GM19043 (cell line): ENCODE measurements around the gene CCDC149.

Source experiments
- ATAC-seq: cut with Tn5 transposase; IDR thresholded peaks from one replicate; pipeline ENCODE4 v1.9.1; 2021; ENCODE audit warnings: low read depth; ENCODE audit not compliant: unreplicated experiment

The CCDC149 gene

DNA sequence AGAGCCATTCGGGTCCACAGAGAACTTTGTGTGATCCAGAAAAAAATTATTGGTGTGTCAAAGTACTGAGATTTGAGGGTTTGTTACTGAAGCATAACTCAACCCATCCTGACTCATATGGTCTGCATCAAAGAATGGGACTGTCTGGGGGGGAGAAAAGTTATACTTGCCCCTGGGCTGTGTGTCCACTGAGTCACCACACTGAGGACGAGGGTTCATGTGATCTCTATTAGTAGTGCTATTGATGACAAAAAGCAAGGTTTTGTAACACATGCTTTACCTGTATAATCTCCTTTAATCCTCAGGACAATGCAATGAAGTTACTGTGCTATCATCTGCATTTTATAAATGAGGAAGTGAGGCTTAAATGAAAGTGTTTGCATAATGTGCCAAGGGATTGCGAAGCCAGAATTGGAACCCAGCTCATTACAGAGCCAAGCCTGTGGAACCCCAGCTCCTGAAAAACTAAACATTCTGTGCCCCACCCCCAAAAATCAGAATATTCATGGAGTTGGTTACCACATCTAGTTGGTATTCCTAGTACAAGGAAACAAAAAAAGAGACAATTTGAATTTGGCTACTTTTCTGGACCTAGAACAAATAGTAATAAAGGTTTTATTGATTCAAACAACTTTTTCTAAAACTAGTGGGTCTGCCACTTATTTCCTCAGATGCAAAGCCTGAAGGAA lies 31.2 kb downstream of the CCDC149 start:
- ATAC-seq: no peak

DNA sequence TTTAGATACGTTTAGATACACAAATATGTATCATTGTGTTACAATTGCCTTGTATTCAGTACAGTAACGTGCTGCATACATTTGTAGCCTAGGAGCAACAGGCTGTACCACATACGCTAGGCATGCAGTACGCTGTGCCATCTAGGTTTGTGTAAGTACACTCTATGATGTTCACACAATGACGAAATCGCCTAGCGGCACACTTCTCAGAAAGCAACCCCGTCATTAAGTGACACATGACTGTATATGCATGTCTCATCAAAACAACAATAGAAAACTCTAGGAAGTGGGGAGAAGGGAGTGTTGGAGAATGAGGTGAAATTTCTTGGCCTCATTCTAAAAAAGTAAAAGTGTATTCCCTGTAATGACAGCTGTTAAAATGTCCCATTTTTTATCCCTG lies 32.7 kb downstream of the CCDC149 start:
- ATAC-seq: no peak

DNA sequence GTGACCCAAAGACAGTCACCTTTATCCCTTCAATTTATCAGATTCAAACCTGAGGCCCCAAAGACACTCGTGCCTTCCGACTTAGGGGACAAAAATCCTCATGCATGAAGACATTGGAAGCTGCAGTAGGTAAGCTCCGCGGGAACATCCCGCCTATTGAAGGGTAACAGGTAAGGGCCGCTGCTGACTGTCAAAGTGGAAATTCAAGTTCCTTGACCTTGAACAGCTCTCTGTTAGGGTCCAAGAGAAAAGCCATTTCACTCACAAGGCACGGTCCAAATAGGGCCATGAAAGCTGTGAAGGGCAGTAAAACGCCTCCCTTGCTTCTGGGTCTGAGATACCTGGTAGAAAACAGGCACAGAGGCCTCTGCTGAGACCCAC lies 34.2 kb downstream of the CCDC149 start:
- no peak for ATAC-seq

DNA sequence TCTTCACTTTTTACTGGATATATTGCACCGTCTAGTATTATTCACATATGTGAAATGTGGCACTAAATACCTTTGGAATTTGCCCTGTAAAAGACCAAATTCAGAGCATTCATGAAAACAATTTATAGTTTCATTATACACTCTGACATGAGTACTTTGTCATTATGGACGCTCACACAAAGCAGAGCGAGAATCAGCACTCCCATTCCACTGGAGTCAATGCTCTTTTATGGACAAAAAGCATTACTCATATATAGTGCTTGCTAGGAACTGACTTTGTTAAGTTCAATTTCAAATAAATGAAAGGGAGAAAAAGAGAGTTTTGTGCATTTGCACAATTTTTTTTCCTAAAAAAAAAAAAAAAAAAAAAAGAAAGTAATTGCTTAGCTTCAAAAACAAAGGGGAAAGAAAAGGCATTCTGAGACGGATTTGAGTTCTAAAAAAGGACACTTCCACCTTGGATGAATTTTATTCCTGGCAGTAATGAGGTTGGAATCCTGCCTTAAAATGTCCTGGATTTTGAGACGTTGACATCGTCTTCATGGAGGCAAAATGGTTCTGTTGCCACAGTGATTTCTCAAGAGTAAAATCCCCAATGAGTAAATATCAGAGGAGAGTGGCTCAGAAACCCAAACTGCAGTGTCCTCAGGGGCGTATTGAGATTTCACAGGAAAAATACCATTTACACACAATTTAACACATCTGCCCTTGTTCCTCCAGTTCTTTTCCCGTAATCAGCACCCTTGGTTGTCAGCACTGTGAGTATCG lies 34.8 kb downstream of the CCDC149 start:
- no peak for ATAC-seq

GRCh38 chr4:24876431-24876830 lies 36.4 kb downstream of the CCDC149 start:
- no peak for ATAC-seq

GRCh38 chr4:24872720-24873119 lies 40.1 kb downstream of the CCDC149 start:
- ATAC-seq: no peak

DNA sequence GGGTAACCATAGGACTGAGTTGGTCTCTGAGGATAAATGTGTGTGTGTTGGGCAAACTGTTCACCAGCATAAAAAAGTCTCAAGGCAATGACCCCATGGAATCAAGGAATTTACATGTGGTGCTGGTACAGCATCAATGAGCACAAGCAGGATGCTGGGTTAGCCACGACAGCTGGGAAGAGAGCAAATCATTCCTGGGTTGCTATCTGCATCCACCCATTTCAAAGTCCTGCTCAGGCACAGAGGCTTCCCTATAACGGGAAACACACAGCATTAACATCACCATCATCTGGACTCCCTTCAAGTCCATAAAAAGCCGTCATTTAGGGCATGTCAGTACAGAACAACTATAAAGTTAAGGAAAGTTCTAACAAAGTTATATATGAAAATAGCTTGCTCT lies 41.6 kb downstream of the CCDC149 start:
- no peak for ATAC-seq

DNA sequence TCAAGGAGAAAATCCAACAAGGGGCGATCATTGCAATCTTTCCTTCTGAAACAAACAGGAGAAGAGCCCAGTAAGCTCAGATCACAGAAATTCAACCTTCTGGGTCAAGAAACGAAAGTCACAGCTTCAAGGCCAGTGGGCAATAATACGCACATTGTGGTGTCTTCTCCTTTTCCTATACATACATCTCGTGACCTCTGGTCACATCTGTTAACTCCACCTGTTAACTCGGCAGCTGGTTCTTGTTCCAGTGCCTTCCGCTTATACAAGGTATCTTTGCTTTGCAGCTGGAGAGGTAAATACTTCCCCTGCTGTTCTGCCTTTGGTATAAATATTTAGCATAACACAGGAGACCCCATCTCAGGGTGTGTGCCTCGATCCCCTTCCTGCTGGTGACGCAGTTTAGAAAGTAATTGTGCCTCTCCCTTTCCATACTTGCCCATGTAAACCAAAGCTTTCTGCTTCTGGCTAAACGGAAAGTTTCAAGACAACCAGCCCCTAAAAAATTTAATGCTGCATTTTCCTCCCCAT lies 45.0 kb downstream of the CCDC149 start:
- no peak for ATAC-seq

GRCh38 chr4:24867251-24867650 lies 45.6 kb downstream of the CCDC149 start:
- ATAC-seq: no peak

GRCh38 chr4:24865401-24865800 lies 47.4 kb downstream of the CCDC149 start:
- no peak for ATAC-seq

- no peak for ATAC-seq
Observed at GRCh38 chr4:24863799-24864198, 49.0 kb downstream of the CCDC149 start.

- ATAC-seq: no peak
Observed at GRCh38 chr4:24862073-24862751, 50.6 kb downstream of the CCDC149 start.

GRCh38 chr4:24858550-24858949 lies 54.3 kb downstream of the CCDC149 start:
- no peak for ATAC-seq

GRCh38 chr4:24858026-24858425 lies 54.8 kb downstream of the CCDC149 start:
- ATAC-seq: no peak

- ATAC-seq: peak; percentile 88
Observed at GRCh38 chr4:24856586-24856985, 56.3 kb downstream of the CCDC149 start.

DNA sequence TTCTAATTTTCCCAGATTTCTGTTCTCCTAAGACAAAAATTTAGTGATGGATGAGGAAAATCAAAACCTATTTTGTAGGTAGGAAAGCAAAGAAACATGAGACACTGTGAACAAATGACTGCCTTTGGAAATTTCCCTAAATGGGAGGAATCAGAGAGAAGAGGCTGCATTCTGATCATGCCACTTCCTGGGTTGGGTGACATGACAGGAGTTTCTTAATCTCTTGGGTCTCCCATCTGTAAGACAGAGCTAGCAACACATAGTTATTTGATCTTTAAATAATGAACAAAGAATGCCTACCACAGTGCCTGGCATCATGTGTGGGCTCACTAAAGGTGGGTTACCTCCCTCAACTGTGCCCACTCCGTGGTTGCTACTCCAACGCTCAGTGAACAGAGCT lies 57.1 kb downstream of the CCDC149 start:
- no peak for ATAC-seq

DNA sequence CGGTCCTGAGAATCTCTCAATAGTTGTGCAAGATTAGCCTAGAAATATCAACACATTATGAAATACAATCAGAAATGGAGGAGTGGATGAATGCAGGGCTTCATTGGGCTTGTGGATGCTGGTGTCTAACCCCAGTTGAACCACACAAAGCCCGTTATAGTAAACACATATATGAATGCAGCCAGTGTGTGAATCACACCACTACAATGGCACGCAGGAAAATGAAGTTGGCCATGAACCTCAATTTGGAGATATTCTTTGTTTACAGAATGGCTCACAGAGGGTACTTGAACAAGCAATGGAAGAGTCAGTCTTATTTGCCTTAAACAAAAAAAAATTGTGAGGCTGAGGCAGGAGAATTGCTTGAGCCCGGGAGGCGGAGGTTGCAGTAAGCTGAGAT lies 59.7 kb downstream of the CCDC149 start:
- no peak for ATAC-seq

DNA sequence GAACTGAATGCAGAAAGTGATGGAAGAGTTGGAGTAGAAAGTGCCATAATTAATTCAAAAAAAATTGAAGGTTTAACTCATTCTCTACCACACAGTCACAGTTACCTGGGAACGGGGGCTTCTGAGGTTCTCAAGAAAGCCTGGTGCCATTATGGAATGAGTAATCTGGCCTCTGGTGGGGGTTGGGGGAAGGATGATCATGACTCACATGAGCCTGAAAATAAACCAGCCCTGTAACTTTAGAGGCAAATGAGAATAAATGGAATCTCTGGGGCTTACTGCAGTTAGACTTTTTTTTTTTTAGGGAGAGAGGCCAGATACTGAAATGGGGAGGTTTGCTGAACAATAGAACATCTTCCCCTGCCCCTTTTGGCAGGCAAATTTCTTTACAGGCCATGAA lies 62.2 kb downstream of the CCDC149 start:
- no peak for ATAC-seq

DNA sequence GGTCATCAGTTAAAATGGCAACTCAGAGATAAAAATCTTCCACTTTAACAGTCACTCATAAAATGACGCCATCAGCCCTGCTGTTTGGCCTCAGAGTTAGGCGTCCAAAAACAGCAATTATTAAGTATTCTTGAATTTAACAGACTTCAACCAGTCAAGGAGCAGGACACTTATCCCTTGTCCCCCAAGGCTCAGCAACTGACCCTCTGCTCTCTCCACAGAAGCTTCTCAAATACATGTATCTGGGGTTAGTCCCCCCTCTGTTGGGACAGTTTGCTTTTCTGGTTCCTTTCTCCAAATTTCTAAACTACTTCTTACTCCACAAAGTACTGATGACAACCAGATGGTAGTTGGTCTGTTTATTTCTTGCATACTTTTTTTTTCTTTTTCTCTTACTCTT lies 63.1 kb downstream of the CCDC149 start:
- ATAC-seq: no peak

- ATAC-seq: no peak
Observed at GRCh38 chr4:24849351-24849750, 63.5 kb downstream of the CCDC149 start.

GRCh38 chr4:24846716-24847115 lies 66.1 kb downstream of the CCDC149 start:
- no peak for ATAC-seq
